HCT116 (cell line): Measurements from ENCODE around the gene FA2H. TPM values are rescaled to one million over a fixed set of nuclear protein-coding genes. Genes with fewer than 3 reads are reported as not detected.

Experiments
- ATAC-seq: fragments of 200-7000 bp; cut with Tn5 transposase; 2 replicates; pipeline ENCODE4 v1.9.1; 2020; ENCODE audit warnings: mild to moderate bottlenecking, moderate library complexity
- BruUV-seq: library from RNA; stranded (reverse); fragments of 400-500 nt; replicated peaks from 2 replicates; lab custom pipeline; 2021; lab: Mats Ljungman, UMichigan
- CTCF ChIA-PET: fragments of 300-600 bp; sonication (Branson Sonifier 250); formaldehyde crosslinking; loops from one replicate; lab custom pipeline; 2021; ENCODE audit warnings: antibody characterized with exemption; lab: Charles Lee
- POLR2A ChIA-PET: fragments of 300-600, 350-600 bp; sonication (Branson Sonifier 250); formaldehyde crosslinking; loops from one replicate; lab custom pipeline; 2021; ENCODE audit warnings: antibody characterized with exemption; lab: Charles Lee
- RAD21 ChIA-PET, 2 experiments: fragments of 300-600 bp; sonication (Branson Sonifier 250); formaldehyde crosslinking; loops; one replicate each; lab custom pipeline; 2023; ENCODE audit warnings: low total read pairs in 2 of 2; ENCODE audit not compliant: uncharacterized antibody in 2 of 2, unreplicated experiment in 2 of 2, low non-redundant PET in 1 of 2; lab: Charles Lee
- DNase-seq: peaks from one replicate; pipeline ENCODE4 v3.0.0-alpha.2; 2010; ENCODE audit warnings: low read depth, low spot score
- H2AFZ ChIP-seq: fragments of 200-600 bp; shearing (Covaris generic), sonication (generic); 2 replicates; pipeline ENCODE4 v1.6.1; 2017; ENCODE audit warnings: low read depth, mixed run types, mixed read lengths, antibody characterized with exemption, low read length; ENCODE audit not compliant: poor library complexity, severe bottlenecking
- H3K27ac ChIP-seq: 2 replicates; pipeline ENCODE4 v1.5.1; 2012; ENCODE audit warnings: low read depth, low read length
- H3K27me3 ChIP-seq: fragments of 200-600 bp; sonication (generic); 2 replicates; pipeline ENCODE4 v1.6.1; 2016; ENCODE audit warnings: mixed run types, low read length, mixed read lengths; ENCODE audit not compliant: insufficient read depth
- H3K36me3 ChIP-seq, 2 experiments: fragments of 200-500 bp in 1 of 2; fragments of 200-600 bp in 1 of 2; sonication (Bioruptor generic) in 1 of 2; sonication (generic) in 1 of 2; 2 replicates each; pipeline versions ENCODE4 v1.5.1 to v1.6.1; 2014 to 2016; ENCODE audit warnings: low read length in 2 of 2, inconsistent platforms in 1 of 2, mixed read lengths in 1 of 2, mixed run types in 1 of 2; ENCODE audit not compliant: insufficient read depth in 2 of 2, control insufficient read depth in 1 of 2
- H3K4me1 ChIP-seq, 2 experiments: fragments of 200-600 bp in 1 of 2; sonication (generic) in 1 of 2; 2 replicates each; pipeline versions ENCODE4 v1.5.1 to v1.6.1; 2012 to 2017; ENCODE audit warnings: low read length in 2 of 2, inconsistent platforms in 1 of 2, mild to moderate bottlenecking in 1 of 2, mixed read lengths in 1 of 2, mixed run types in 1 of 2, moderate library complexity in 1 of 2; ENCODE audit not compliant: insufficient read depth in 2 of 2, control insufficient read depth in 1 of 2
- H3K4me2 ChIP-seq: fragments of 200-600 bp; sonication (generic); 2 replicates; pipeline ENCODE4 v1.6.1; 2017; ENCODE audit warnings: mixed run types, low read length, mixed read lengths
- H3K4me3 ChIP-seq, 2 experiments: fragments of 200-600 bp in 1 of 2; sonication (generic) in 1 of 2; replicated peaks in 1 of 2; 2 replicates each; pipeline ENCODE4 v1.5.1; 2011 to 2016; ENCODE audit warnings: low read length in 2 of 2, control low read depth in 1 of 2, low read depth in 1 of 2, mild to moderate bottlenecking in 1 of 2, mixed read lengths in 1 of 2, mixed run types in 1 of 2
- H3K79me2 ChIP-seq: fragments of 200-600 bp; sonication (generic); 2 replicates; pipeline ENCODE4 v1.6.1; 2017; ENCODE audit warnings: mild to moderate bottlenecking, mixed run types, low read length, moderate library complexity, mixed read lengths; ENCODE audit not compliant: insufficient read depth
- H3K9ac ChIP-seq: fragments of 200-600 bp; sonication (generic); 2 replicates; pipeline ENCODE4 v1.6.1; 2016; ENCODE audit warnings: low read length, mixed read lengths
- H3K9me2 ChIP-seq: fragments of 200-600 bp; sonication (generic), shearing (Covaris generic); 2 replicates; pipeline ENCODE4 v1.6.1; 2017; ENCODE audit warnings: mixed run types, mild to moderate bottlenecking, moderate library complexity; ENCODE audit not compliant: insufficient read depth
- H3K9me3 ChIP-seq, 2 experiments: fragments of 200-500 bp in 1 of 2; fragments of 200-600 bp in 1 of 2; sonication (Bioruptor generic) in 1 of 2; sonication (generic) in 1 of 2; 2 replicates each; pipeline ENCODE4 v1.6.1; 2014 to 2017; ENCODE audit warnings: low read length in 2 of 2, mixed read lengths in 2 of 2, inconsistent platforms in 1 of 2, low read depth in 1 of 2, mild to moderate bottlenecking in 1 of 2, mixed run types in 1 of 2, moderate library complexity in 1 of 2; ENCODE audit not compliant: control insufficient read depth in 1 of 2, insufficient read depth in 1 of 2
- H4K20me1 ChIP-seq: fragments of 200-600 bp; sonication (generic), shearing (Covaris generic); 2 replicates; pipeline ENCODE4 v1.6.1; 2017; ENCODE audit warnings: mixed run types, mild to moderate bottlenecking, moderate library complexity; ENCODE audit not compliant: insufficient read depth
- ATF3 ChIP-seq: IDR thresholded peaks from 2 replicates; pipeline ENCODE4 v1.6.1; 2012
- CBX3 ChIP-seq: IDR thresholded peaks from 2 replicates; pipeline ENCODE4 v1.6.1; 2012; ENCODE audit warnings: low read depth
- CEBPB ChIP-seq: IDR thresholded peaks from 2 replicates; pipeline ENCODE4 v1.6.1; 2012; ENCODE audit warnings: low read depth
- CTCF ChIP-seq, 3 experiments: fragments of 200-600 bp in 1 of 3; sonication (generic) in 1 of 3; IDR thresholded peaks in 2 of 3; conservative IDR thresholded peaks in 1 of 3; 2 replicates each; pipeline ENCODE4 v1.5.1; 2012 to 2017; ENCODE audit warnings: low read depth in 2 of 3, low read length in 2 of 3, antibody characterized with exemption in 1 of 3, borderline replicate concordance in 1 of 3, control low read depth in 1 of 3, mild to moderate bottlenecking in 1 of 3, mixed read lengths in 1 of 3, mixed run types in 1 of 3, moderate library complexity in 1 of 3; ENCODE audit not compliant: insufficient read depth in 1 of 3
- EGR1 ChIP-seq: IDR thresholded peaks from 2 replicates; pipeline ENCODE4 v1.6.1; 2012; ENCODE audit warnings: low read depth
- ELF1 ChIP-seq: IDR thresholded peaks from 2 replicates; pipeline ENCODE4 v1.6.1; 2012; ENCODE audit warnings: low read depth, borderline replicate concordance
- EZH2phosphoT487 ChIP-seq: fragments of 200-600 bp; IDR thresholded peaks from 2 replicates; pipeline ENCODE4 v1.6.1; 2018; ENCODE audit warnings: antibody characterized with exemption, borderline replicate concordance
- FOSL1 ChIP-seq: IDR thresholded peaks from 2 replicates; pipeline ENCODE4 v1.6.1; 2012; ENCODE audit warnings: low read depth
- MAX ChIP-seq: IDR thresholded peaks from 2 replicates; pipeline ENCODE4 v1.6.1; 2012
- POLR2A ChIP-seq: IDR thresholded peaks from 2 replicates; pipeline ENCODE4 v1.7.0; 2011; ENCODE audit warnings: borderline replicate concordance; ENCODE audit not compliant: insufficient read depth, insufficient read length; ENCODE audit errors: extremely low read depth
- RAD21 ChIP-seq: IDR thresholded peaks from 2 replicates; pipeline ENCODE4 v1.6.1; 2012; ENCODE audit warnings: low read depth, mild to moderate bottlenecking
- REST ChIP-seq: IDR thresholded peaks from 2 replicates; pipeline ENCODE4 v1.6.1; 2012; ENCODE audit warnings: low read depth
- SIN3A ChIP-seq: IDR thresholded peaks from 2 replicates; pipeline ENCODE4 v1.6.1; 2012; ENCODE audit warnings: low read depth
- SP1 ChIP-seq: IDR thresholded peaks from 2 replicates; pipeline ENCODE4 v1.6.1; 2012; ENCODE audit warnings: low read depth
- SRF ChIP-seq: IDR thresholded peaks from 2 replicates; pipeline ENCODE4 v1.6.1; 2012; ENCODE audit warnings: low read depth
- TCF7L2 ChIP-seq: IDR thresholded peaks from 2 replicates; pipeline ENCODE4 v1.7.0; 2011; ENCODE audit warnings: borderline replicate concordance, inconsistent platforms; ENCODE audit not compliant: insufficient read depth, insufficient read length; ENCODE audit errors: extremely low read depth
- YY1 ChIP-seq: IDR thresholded peaks from 2 replicates; pipeline ENCODE4 v1.6.1; 2011; ENCODE audit warnings: low read length, low read depth, moderate library complexity, mild to moderate bottlenecking; ENCODE audit not compliant: insufficient replicate concordance; ENCODE audit errors: extremely low read depth
- ZBTB33 ChIP-seq: IDR thresholded peaks from 2 replicates; pipeline ENCODE4 v1.6.1; 2011; ENCODE audit warnings: mild to moderate bottlenecking, low read length, moderate library complexity; ENCODE audit not compliant: insufficient replicate concordance; ENCODE audit errors: extremely low read depth
- ZFX ChIP-seq: fragments of 450-650 bp; IDR thresholded peaks from 2 replicates; pipeline ENCODE4 v1.6.1; 2017
- ZNF274 ChIP-seq: fragments of 200-500 bp; sonication (Bioruptor generic); IDR thresholded peaks from 2 replicates; pipeline ENCODE4 v1.6.1; 2014; ENCODE audit warnings: mild to moderate bottlenecking, low read depth, low read length, inconsistent platforms
- intact Hi-C: fragments of 100-400 bp; cut with micrococcal nuclease; formaldehyde crosslinking; loops from 2 replicates; pipeline ENCODE4 v1.10.0; 2022
- total RNA-seq: library from RNA; stranded (reverse); gene quantifications from one replicate; pipeline ENCODE4 v1.2.1, GENCODE V29; 2021; ENCODE audit not compliant: unreplicated experiment

The FA2H gene
- total RNA-seq, 1 experiment from 2014 or later = 11.1 TPM

GRCh38 chr16:74769586-74770190 lies 4.9 kb downstream of the FA2H start:
- ATAC-seq = no peak
- intact Hi-C loops = no loop called here
- CTCF ChIA-PET = no interaction called here
- Histone ChIP-seq H3K36me3 (no peaks in the 10 kb centered on the region), H3K79me2 (no peaks in the 10 kb centered on the region), H3K4me1 (peaks cover 9 to 25% of the 10 kb centered on the region in 2 experiments; a peak in 3 of 4 replicates), H3K27me3 (no peaks in the 10 kb centered on the region), H3K4me2 (no peak overlapping the region), H3K9me2 (no peaks in the 10 kb centered on the region), H3K27ac (no peak overlapping the region), H3K9ac (no peak overlapping the region)
- BruUV-seq = no TSS peak
- TF ChIP-seq TCF7L2 (no peak), CTCF (IDR thresholded peaks at IDR 0.05 in 2 of 3, conservative IDR thresholded peaks at IDR 0.05 in 1 of 3; ENCODE audit: borderline replicate concordance in 1 of 3, insufficient read depth in 1 of 3, low read depth in 2 of 3, low read length in 2 of 3) (no peak), ATF3 (no peak), RAD21 (no peak), ZNF274 (no peak), EZH2phosphoT487 (no peak), ZBTB33 (no peak), POLR2A (no peak), REST (no peak), ELF1 (no peak), EGR1 (no peak), MAX (no peak), FOSL1 (no peak), CBX3 (no peak), SP1 (no peak), SIN3A (no peak), CEBPB (no peak), SRF (no peak), ZFX (no peak), YY1 (no peak)
- TF ChIP-seq, all 23 proteins: peak for 0
- Histone ChIP-seq H3K9me3 (no peaks in the 10 kb centered on the region), H4K20me1 (no peaks in the 10 kb centered on the region), H2AFZ (no peak overlapping the region), H3K4me3 (no peak overlapping the region)
- no peak for DNase-seq
- RAD21 ChIA-PET = no interaction called here
- POLR2A ChIA-PET = no interaction called here
